OCI-LY7 (cell line): ENCODE measurements around the gene VIPR2. TPM values are rescaled to one million over a fixed set of nuclear protein-coding genes. Genes with fewer than 3 reads are reported as not detected.

Source experiments
- BruUV-seq: library from RNA; stranded (reverse); fragments of 400-500 nt; replicated peaks from 2 replicates; lab custom pipeline; 2021; lab: Mats Ljungman, UMichigan
- CTCF ChIA-PET: fragments of 300-600 bp; sonication (Branson Sonifier 250); formaldehyde crosslinking; loops from one replicate; lab custom pipeline; 2022; ENCODE audit warnings: antibody characterized with exemption; ENCODE audit not compliant: unreplicated experiment; lab: Charles Lee
- POLR2A ChIA-PET: fragments of 300-600 bp; sonication (Branson Sonifier 250); formaldehyde crosslinking; loops from one replicate; lab custom pipeline; 2022; ENCODE audit warnings: antibody characterized with exemption; lab: Charles Lee
- DNase-seq: peaks from one replicate; pipeline ENCODE4 v3.0.0-alpha.2; 2015; ENCODE audit warnings: low spot score
- H2AFZ ChIP-seq: fragments of 200-600 bp; sonication (generic), shearing (Covaris generic); 2 replicates; pipeline ENCODE4 v1.6.1; 2014; ENCODE audit warnings: mild to moderate bottlenecking, antibody characterized with exemption, low read length, moderate library complexity
- H3K27ac ChIP-seq: fragments of 200-600 bp; sonication (generic); 2 replicates; pipeline ENCODE4 v1.5.1; 2014; ENCODE audit warnings: mixed run types, low read depth, mild to moderate bottlenecking, moderate library complexity, low read length, inconsistent platforms; ENCODE audit not compliant: poor library complexity, severe bottlenecking
- H3K36me3 ChIP-seq: fragments of 200-600 bp; sonication (generic); 2 replicates; pipeline ENCODE4 v1.6.1; 2014; ENCODE audit warnings: mild to moderate bottlenecking, antibody characterized with exemption, low read length, moderate library complexity, mixed read lengths; ENCODE audit not compliant: insufficient read depth
- H3K4me1 ChIP-seq: fragments of 200-600 bp; sonication (generic); 2 replicates; pipeline ENCODE4 v1.5.1; 2014; ENCODE audit warnings: mild to moderate bottlenecking, low read length; ENCODE audit not compliant: insufficient read depth, poor library complexity, severe bottlenecking
- H3K4me2 ChIP-seq: fragments of 200-600 bp; sonication (generic); 2 replicates; pipeline ENCODE4 v1.6.1; 2014; ENCODE audit warnings: mild to moderate bottlenecking, low read length
- H3K4me3 ChIP-seq: fragments of 200-600 bp; sonication (generic); 2 replicates; pipeline ENCODE4 v1.5.1; 2014; ENCODE audit warnings: mild to moderate bottlenecking, low read depth, low read length; ENCODE audit not compliant: poor library complexity, severe bottlenecking
- H3K79me2 ChIP-seq: fragments of 200-600 bp; sonication (generic); 2 replicates; pipeline ENCODE4 v1.6.1; 2016; ENCODE audit warnings: low read depth, mild to moderate bottlenecking, low read length, moderate library complexity, mixed read lengths; ENCODE audit not compliant: insufficient read depth
- H3K9me2 ChIP-seq: fragments of 200-600 bp; sonication (generic); 2 replicates; pipeline ENCODE4 v1.6.1; 2016; ENCODE audit warnings: mild to moderate bottlenecking, low read length, mixed read lengths; ENCODE audit not compliant: insufficient read depth
- H3K9me3 ChIP-seq: fragments of 200-600 bp; sonication (generic); 2 replicates; pipeline ENCODE4 v1.6.1; 2014; ENCODE audit warnings: mild to moderate bottlenecking, mixed run types, low read length, mixed read lengths
- H4K20me1 ChIP-seq: fragments of 200-600 bp; sonication (generic); 2 replicates; pipeline ENCODE4 v1.6.1; 2014; ENCODE audit warnings: mild to moderate bottlenecking, antibody characterized with exemption, low read length, moderate library complexity, mixed read lengths; ENCODE audit not compliant: insufficient read depth
- EZH2phosphoT487 ChIP-seq: fragments of 200-600 bp; sonication (generic); IDR thresholded peaks from 2 replicates; pipeline ENCODE4 v1.6.1; 2018; ENCODE audit warnings: low read depth, borderline replicate concordance, mild to moderate bottlenecking, mixed run types, antibody characterized with exemption, low read length, moderate library complexity, mixed read lengths
- intact Hi-C: fragments of 100-400 bp; cut with micrococcal nuclease; formaldehyde crosslinking; loops from one replicate; pipeline ENCODE4 v1.10.0; 2022; ENCODE audit not compliant: unreplicated experiment
- total RNA-seq, 2 experiments: library from RNA; depleted of rRNA in 1 of 2; stranded (reverse); fragments of >200 nt in 1 of 2; shearing (Covaris generic) in 1 of 2; gene quantifications; 2 replicates each; pipeline ENCODE4 v1.2.3, GENCODE V29; 2014 to 2022
- TF ChIP-seq, protein P1 (sequence below): fragments of 200-600 bp; sonication (generic); conservative IDR thresholded peaks from 2 replicates; pipeline ENCODE4 v1.5.1; 2014; ENCODE audit warnings: mild to moderate bottlenecking, antibody characterized with exemption, low read length, moderate library complexity, mixed read lengths

VIPR2 gene
- total RNA-seq, 2 experiments from 2014 or later = not detected

DNA sequence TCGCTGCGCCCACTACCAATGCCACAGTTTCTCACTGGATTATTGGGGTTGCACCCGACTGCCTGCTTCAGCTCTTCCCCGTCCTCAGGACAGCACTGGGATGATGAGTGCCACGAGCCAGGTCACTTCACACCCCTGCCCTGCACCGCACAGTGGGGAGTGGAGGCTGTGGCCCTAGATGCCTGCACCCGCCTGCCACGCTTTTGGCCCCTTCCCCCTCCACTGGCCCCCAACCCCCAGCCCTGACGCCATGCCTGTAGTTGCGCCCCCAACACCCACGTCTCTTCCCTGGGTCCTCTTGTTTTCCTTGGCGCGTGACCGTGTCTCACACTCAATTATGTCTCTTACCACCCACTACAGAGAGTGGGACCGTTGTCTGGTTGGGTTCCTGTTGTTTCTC lies 134.3 kb downstream of the VIPR2 start:
- no peaks in the 10 kb centered on the region for H3K9me3 ChIP-seq
- H3K27ac ChIP-seq = no peak overlapping the region
- no peaks in the 10 kb centered on the region for H3K79me2 ChIP-seq
- intact Hi-C loops = no loop called here
- TF ChIP-seq, protein P1, sequence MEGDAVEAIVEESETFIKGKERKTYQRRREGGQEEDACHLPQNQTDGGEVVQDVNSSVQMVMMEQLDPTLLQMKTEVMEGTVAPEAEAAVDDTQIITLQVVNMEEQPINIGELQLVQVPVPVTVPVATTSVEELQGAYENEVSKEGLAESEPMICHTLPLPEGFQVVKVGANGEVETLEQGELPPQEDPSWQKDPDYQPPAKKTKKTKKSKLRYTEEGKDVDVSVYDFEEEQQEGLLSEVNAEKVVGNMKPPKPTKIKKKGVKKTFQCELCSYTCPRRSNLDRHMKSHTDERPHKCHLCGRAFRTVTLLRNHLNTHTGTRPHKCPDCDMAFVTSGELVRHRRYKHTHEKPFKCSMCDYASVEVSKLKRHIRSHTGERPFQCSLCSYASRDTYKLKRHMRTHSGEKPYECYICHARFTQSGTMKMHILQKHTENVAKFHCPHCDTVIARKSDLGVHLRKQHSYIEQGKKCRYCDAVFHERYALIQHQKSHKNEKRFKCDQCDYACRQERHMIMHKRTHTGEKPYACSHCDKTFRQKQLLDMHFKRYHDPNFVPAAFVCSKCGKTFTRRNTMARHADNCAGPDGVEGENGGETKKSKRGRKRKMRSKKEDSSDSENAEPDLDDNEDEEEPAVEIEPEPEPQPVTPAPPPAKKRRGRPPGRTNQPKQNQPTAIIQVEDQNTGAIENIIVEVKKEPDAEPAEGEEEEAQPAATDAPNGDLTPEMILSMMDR = no peak
- TF ChIP-seq EZH2phosphoT487 = no peak
- H3K9me2 ChIP-seq = no peaks in the 10 kb centered on the region
- no peak overlapping the region for H2AFZ ChIP-seq
- H3K4me1 ChIP-seq = no peaks in the 10 kb centered on the region
- BruUV-seq = no TSS peak
- H3K36me3 ChIP-seq = no peaks in the 10 kb centered on the region
- POLR2A ChIA-PET = interaction anchor here (0.7 kb wide), 1 partner anchor 753 kb away, joined by 4 read pairs; no protein-coding TSS in a partner anchor
- CTCF ChIA-PET = no interaction called here
- H4K20me1 ChIP-seq = no peaks in the 10 kb centered on the region
- H3K4me2 ChIP-seq = no peak overlapping the region
- H3K4me3 ChIP-seq = no peak overlapping the region
- no peak for DNase-seq

DNA sequence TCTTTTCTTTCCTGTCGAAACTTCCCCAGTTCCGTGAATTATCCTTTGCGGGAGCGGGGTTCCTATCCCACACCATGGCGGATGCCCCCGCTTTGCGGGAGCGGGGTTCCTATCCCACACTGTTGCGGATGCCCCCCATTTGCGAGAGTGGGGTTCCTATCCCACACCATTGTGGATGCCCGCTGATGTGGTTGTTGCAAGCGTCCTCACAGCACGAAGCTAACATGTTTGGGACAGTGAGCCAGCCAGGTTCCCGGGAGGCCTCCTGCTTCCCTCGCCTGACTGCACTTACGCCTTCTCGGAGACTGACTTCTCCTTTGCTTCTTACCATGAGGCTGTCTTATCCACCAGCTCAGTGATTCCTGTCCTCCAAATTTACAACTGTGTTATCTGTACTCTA lies 134.7 kb downstream of the VIPR2 start:
- POLR2A ChIA-PET = interaction anchor here (0.7 kb wide), 1 partner anchor 753 kb away, joined by 4 read pairs; no protein-coding TSS in a partner anchor
- no peaks in the 10 kb centered on the region for H3K9me2 ChIP-seq
- BruUV-seq = no TSS peak
- H3K9me3 ChIP-seq = no peaks in the 10 kb centered on the region
- no peaks in the 10 kb centered on the region for H3K36me3 ChIP-seq
- no peaks in the 10 kb centered on the region for H4K20me1 ChIP-seq
- H3K4me2 ChIP-seq = no peak overlapping the region
- intact Hi-C loops = no loop called here
- CTCF ChIA-PET = no interaction called here
- H3K4me3 ChIP-seq = no peak overlapping the region
- H2AFZ ChIP-seq = no peak overlapping the region
- no peak for DNase-seq
- no peaks in the 10 kb centered on the region for H3K4me1 ChIP-seq
- no peak overlapping the region for H3K27ac ChIP-seq
- no peaks in the 10 kb centered on the region for H3K79me2 ChIP-seq
- TF ChIP-seq, protein P1 = no peak
- no peak for TF ChIP-seq EZH2phosphoT487

DNA sequence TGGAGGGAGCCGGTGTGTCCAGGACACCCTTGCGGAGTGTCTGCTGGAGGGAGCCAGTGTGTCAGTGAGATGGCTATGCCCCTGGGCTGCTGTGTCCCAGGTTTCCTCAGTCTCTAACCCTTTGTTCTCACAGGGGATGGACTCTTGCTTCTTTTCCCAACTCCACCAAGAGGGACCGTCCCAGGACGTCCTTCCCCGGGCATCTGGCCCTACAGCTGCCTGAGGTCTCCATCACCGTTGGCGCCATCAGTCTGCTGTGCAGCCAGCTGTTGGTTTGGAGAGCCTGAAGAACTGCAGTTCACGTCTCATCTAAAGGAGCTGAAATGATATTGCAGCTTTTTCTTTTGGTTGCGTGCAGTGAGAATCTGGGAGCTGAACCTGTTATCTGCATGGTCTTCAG lies 136.2 kb downstream of the VIPR2 start:
- H3K36me3 ChIP-seq = no peaks in the 10 kb centered on the region
- ChIA-PET POLR2A (no interaction called here), CTCF (no interaction called here)
- no peak overlapping the region for H3K4me3 ChIP-seq
- no peaks in the 10 kb centered on the region for H3K9me2 ChIP-seq
- H3K9me3 ChIP-seq = no peaks in the 10 kb centered on the region
- H3K27ac ChIP-seq = no peak overlapping the region
- BruUV-seq = no TSS peak
- no peaks in the 10 kb centered on the region for H3K4me1 ChIP-seq
- no peak overlapping the region for H3K4me2 ChIP-seq
- TF ChIP-seq, protein P1 = no peak
- TF ChIP-seq EZH2phosphoT487 = no peak
- H3K79me2 ChIP-seq = no peaks in the 10 kb centered on the region
- intact Hi-C loops = no loop called here
- no peak overlapping the region for H2AFZ ChIP-seq
- H4K20me1 ChIP-seq = no peaks in the 10 kb centered on the region
- DNase-seq = no peak
